ENCODE results near the gene FANCC. TPM values are rescaled to one million over a fixed set of nuclear protein-coding genes. Genes with fewer than 3 reads are reported as not detected.
A peak's percentile ranks its signal among the peaks of the same experiment; 100 is the strongest.

The FANCC gene
- total RNA-seq, 1 donor from 2014 or later: 22.9 TPM

- no peak for TF ChIP-seq CTCF (IDR thresholded peaks at IDR 0.05; ENCODE audit: partially characterized antibody, unreplicated experiment)
- no peaks in the 10 kb centered on the region for H3K4me1 Mint-ChIP-seq (ENCODE audit: low read depth, unreplicated experiment)
- H3K36me3 Mint-ChIP-seq (ENCODE audit: unreplicated experiment): peaks cover 3% of the 10 kb centered on the region
- no peak for DNase-seq
- peaks cover 4% of the 10 kb centered on the region for H3K9me3 Mint-ChIP-seq (ENCODE audit: unreplicated experiment)
- peaks cover 4% of the 10 kb centered on the region for H3K27me3 Mint-ChIP-seq (ENCODE audit: unreplicated experiment)
- H3K4me3 Mint-ChIP-seq (ENCODE audit: unreplicated experiment): no peak overlapping the region
- no peak overlapping the region for H3K27ac Mint-ChIP-seq (ENCODE audit: unreplicated experiment)
These were observed 25.1 kb upstream of the FANCC start for GRCh38 chr9:95342571-95342970.

- Mint-ChIP-seq H3K9me3 (ENCODE audit: unreplicated experiment) (peaks cover 2% of the 10 kb centered on the region), H3K27ac (ENCODE audit: unreplicated experiment) (no peak overlapping the region), H3K4me3 (ENCODE audit: unreplicated experiment) (no peak overlapping the region), H3K36me3 (ENCODE audit: unreplicated experiment) (no peaks in the 10 kb centered on the region), H3K27me3 (ENCODE audit: unreplicated experiment) (no peaks in the 10 kb centered on the region), H3K4me1 (ENCODE audit: low read depth, unreplicated experiment) (no peaks in the 10 kb centered on the region)
- DNase-seq: no peak
- no peak for TF ChIP-seq CTCF (IDR thresholded peaks at IDR 0.05; ENCODE audit: partially characterized antibody, unreplicated experiment)
These were observed 23.9 kb upstream of the FANCC start for GRCh38 chr9:95341293-95341962.

GRCh38 chr9:95338243-95338642 lies 20.7 kb upstream of the FANCC start:
- no peaks in the 10 kb centered on the region for H3K4me1 Mint-ChIP-seq (ENCODE audit: low read depth, unreplicated experiment)
- TF ChIP-seq CTCF (IDR thresholded peaks at IDR 0.05; ENCODE audit: partially characterized antibody, unreplicated experiment): no peak
- no peak for DNase-seq
- no peaks in the 10 kb centered on the region for H3K36me3 Mint-ChIP-seq (ENCODE audit: unreplicated experiment)
- H3K27me3 Mint-ChIP-seq (ENCODE audit: unreplicated experiment): peaks cover 2% of the 10 kb centered on the region
- no peak overlapping the region for H3K27ac Mint-ChIP-seq (ENCODE audit: unreplicated experiment)
- no peak overlapping the region for H3K4me3 Mint-ChIP-seq (ENCODE audit: unreplicated experiment)
- H3K9me3 Mint-ChIP-seq (ENCODE audit: unreplicated experiment): peaks cover 2% of the 10 kb centered on the region

GRCh38 chr9:95336281-95336680 lies 18.8 kb upstream of the FANCC start:
- peaks cover 3% of the 10 kb centered on the region for H3K36me3 Mint-ChIP-seq (ENCODE audit: unreplicated experiment)
- peaks cover 2% of the 10 kb centered on the region for H3K27me3 Mint-ChIP-seq (ENCODE audit: unreplicated experiment)
- TF ChIP-seq CTCF (IDR thresholded peaks at IDR 0.05; ENCODE audit: partially characterized antibody, unreplicated experiment): peak; percentile 58
- no peaks in the 10 kb centered on the region for H3K4me1 Mint-ChIP-seq (ENCODE audit: low read depth, unreplicated experiment)
- DNase-seq: no peak
- H3K27ac Mint-ChIP-seq (ENCODE audit: unreplicated experiment): no peak overlapping the region
- H3K4me3 Mint-ChIP-seq (ENCODE audit: unreplicated experiment): no peak overlapping the region
- peaks cover 2% of the 10 kb centered on the region for H3K9me3 Mint-ChIP-seq (ENCODE audit: unreplicated experiment)

- TF ChIP-seq CTCF (IDR thresholded peaks at IDR 0.05; ENCODE audit: partially characterized antibody, unreplicated experiment): no peak
- H3K27me3 Mint-ChIP-seq (ENCODE audit: unreplicated experiment): peaks cover 2% of the 10 kb centered on the region
- H3K4me1 Mint-ChIP-seq (ENCODE audit: low read depth, unreplicated experiment): no peaks in the 10 kb centered on the region
- no peak for DNase-seq
- H3K9me3 Mint-ChIP-seq (ENCODE audit: unreplicated experiment): peaks cover under 1% of the 10 kb centered on the region
- H3K27ac Mint-ChIP-seq (ENCODE audit: unreplicated experiment): no peak overlapping the region
- H3K4me3 Mint-ChIP-seq (ENCODE audit: unreplicated experiment): no peak overlapping the region
- peaks cover 3% of the 10 kb centered on the region for H3K36me3 Mint-ChIP-seq (ENCODE audit: unreplicated experiment)
These were observed 15.9 kb upstream of the FANCC start for GRCh38 chr9:95333426-95333825.
